Fibroblast of lung (primary cell): ENCODE data around the gene ZNF267.
"Not testable (repeated sequence)": the region's sequence is repeated elsewhere in the genome, so short reads cannot be mapped to it uniquely, and the experiment has no call there.

Source experiments
- CTCF ChIP-seq, 2 donors: IDR thresholded peaks in 1 of 2; conservative IDR thresholded peaks in 1 of 2; 1 replicate in 1 of 2; 2 replicates in 1 of 2; pipeline ENCODE4 v1.5.1; 2011 to 2012; ENCODE audit warnings: low read length in 2 of 2, control low read depth in 1 of 2, inconsistent platforms in 1 of 2, low read depth in 1 of 2, mild to moderate bottlenecking in 1 of 2
- EZH2 ChIP-seq: IDR thresholded peaks from 2 replicates; pipeline ENCODE4 v1.5.1; 2012; ENCODE audit warnings: low read length, control low read depth, mild to moderate bottlenecking; ENCODE audit errors: missing control alignments

- TF ChIP-seq CTCF (conservative IDR thresholded peaks at IDR 0.05 in 1 of 2, IDR thresholded peaks at IDR 0.05 in 1 of 2; ENCODE audit: low read depth in 1 of 2, low read length in 2 of 2); EZH2: not testable (repeated sequence)
Observed at GRCh38 chr16:31960186-31960910, 86.7 kb downstream of the ZNF267 start.
